GM12878 (cell line): ENCODE results near the gene OSBPL5. TPM values are rescaled to one million over a fixed set of nuclear protein-coding genes. Genes with fewer than 3 reads are reported as not detected.

Experiments
- ATAC-seq: fragments of 200-7000 bp; cut with Tn5 transposase; 3 replicates; pipeline ENCODE4 v1.9.1; 2020; ENCODE audit warnings: mild to moderate bottlenecking, moderate library complexity
- BruUV-seq: library from RNA; stranded (reverse); fragments of 400-500 nt; replicated peaks from 2 replicates; lab custom pipeline; 2021; lab: Mats Ljungman, UMichigan
- CTCF ChIA-PET: fragments of 300-600 bp; sonication (Branson Sonifier 250); formaldehyde crosslinking; extraction: SDS; loops from one replicate; lab custom pipeline; 2021; ENCODE audit warnings: inconsistent platforms; lab: Yijun Ruan, JAX
- POLR2A ChIA-PET: fragments of 350-600 bp; formaldehyde crosslinking; extraction: SDS; loops from one replicate; lab custom pipeline; 2021; ENCODE audit warnings: inconsistent platforms; lab: Charles Lee
- RAD21 ChIA-PET: fragments of 300-600 bp; sonication (Branson Sonifier 250); formaldehyde crosslinking; loops from one replicate; lab custom pipeline; 2023; ENCODE audit warnings: antibody characterized with exemption; ENCODE audit not compliant: unreplicated experiment; lab: Charles Lee
- SMC1A ChIA-PET: fragments of 300-600 bp; sonication (Branson Sonifier 250); formaldehyde crosslinking; loops from one replicate; lab custom pipeline; 2023; ENCODE audit not compliant: unreplicated experiment, uncharacterized antibody; lab: Charles Lee
- DNase-seq: peaks from one replicate; pipeline ENCODE4 v3.0.0-alpha.2; 2011; ENCODE audit warnings: low read depth, low spot score
- FAIRE-seq: peaks from 3 replicates; lab custom pipeline; 2011; peaks lifted over from hg19 to GRCh38; lab: Jason Lieb, UNC
- H2AFZ ChIP-seq: 2 replicates; pipeline ENCODE4 v1.6.0; 2011; ENCODE audit warnings: low read depth, low read length, control low read depth; ENCODE audit not compliant: control insufficient read depth
- H3K27ac ChIP-seq: 2 replicates; pipeline ENCODE4 v1.5.1; 2011; ENCODE audit warnings: control low read depth; ENCODE audit not compliant: control insufficient read depth, insufficient read depth
- H3K27me3 ChIP-seq, 2 experiments: replicated peaks in 1 of 2; 2 replicates each; pipeline versions ENCODE4 v1.6.0 to v1.6.1; 2011; ENCODE audit warnings: low read length in 1 of 2; ENCODE audit not compliant: control insufficient read depth in 2 of 2, insufficient read depth in 2 of 2
- H3K36me3 ChIP-seq, 2 experiments: 2 replicates each; pipeline ENCODE4 v1.5.1; 2011; ENCODE audit warnings: low read length in 1 of 2; ENCODE audit not compliant: control insufficient read depth in 2 of 2, insufficient read depth in 2 of 2
- H3K4me1 ChIP-seq: 2 replicates; pipeline ENCODE4 v1.6.1; 2011; ENCODE audit warnings: mild to moderate bottlenecking, low read length, moderate library complexity, mixed read lengths; ENCODE audit not compliant: control insufficient read depth, insufficient read depth
- H3K4me2 ChIP-seq: 2 replicates; pipeline ENCODE4 v1.6.0; 2011; ENCODE audit warnings: control low read depth; ENCODE audit not compliant: control insufficient read depth, insufficient read depth
- H3K4me3 ChIP-seq: fragments of 200-600 bp; sonication (generic); 2 replicates; pipeline ENCODE4 v1.5.1; 2016
- H3K79me2 ChIP-seq: 2 replicates; pipeline ENCODE4 v1.6.0; 2011; ENCODE audit warnings: low read length; ENCODE audit not compliant: control insufficient read depth, insufficient read depth
- H3K9ac ChIP-seq: 2 replicates; pipeline ENCODE4 v1.8.0; 2011; ENCODE audit warnings: low read length, control low read depth, mixed read lengths; ENCODE audit not compliant: control insufficient read depth, insufficient read depth
- H3K9me3 ChIP-seq: replicated peaks from 3 replicates; pipeline ENCODE4 v1.5.1; 2011; ENCODE audit warnings: mild to moderate bottlenecking, low read length; ENCODE audit not compliant: control insufficient read depth, insufficient read depth
- H4K20me1 ChIP-seq: 2 replicates; pipeline ENCODE4 v1.6.0; 2011; ENCODE audit not compliant: control insufficient read depth, insufficient read depth
- ASH2L ChIP-seq: fragments of 300-600, 200-600 bp; sonication (generic); IDR thresholded peaks from 2 replicates; pipeline ENCODE4 v1.6.1; 2017; ENCODE audit warnings: low read depth, mild to moderate bottlenecking, borderline replicate concordance
- BRCA1 ChIP-seq: IDR thresholded peaks from 2 replicates; pipeline ENCODE4 v1.6.1; 2011; ENCODE audit warnings: low read depth, low read length, improper control_type of control experiment
- FOS ChIP-seq: IDR thresholded peaks from 3 replicates; pipeline ENCODE4 v1.6.1; 2011; ENCODE audit warnings: borderline replicate concordance; ENCODE audit not compliant: insufficient read length; ENCODE audit errors: extremely low read depth
- FOXK2 ChIP-seq: fragments of 450-650 bp; IDR thresholded peaks from 2 replicates; pipeline ENCODE4 v1.6.1; 2017; ENCODE audit warnings: mild to moderate bottlenecking, moderate library complexity
- NFXL1 ChIP-seq: fragments of 450-650 bp; IDR thresholded peaks from 2 replicates; pipeline ENCODE4 v1.6.1; 2017; ENCODE audit warnings: antibody characterized with exemption, mild to moderate bottlenecking, borderline replicate concordance
- PML ChIP-seq: IDR thresholded peaks from 2 replicates; pipeline ENCODE4 v1.6.1; 2012; ENCODE audit warnings: low read length, inconsistent platforms
- RBBP5 ChIP-seq: fragments of 200-600 bp; sonication (generic); conservative IDR thresholded peaks from 2 replicates; pipeline ENCODE4 v1.6.1; 2016
- RFX5 ChIP-seq: IDR thresholded peaks from 2 replicates; pipeline ENCODE4 v1.6.1; 2011; ENCODE audit warnings: low read depth, low read length, improper control_type of control experiment
- SIN3A ChIP-seq: IDR thresholded peaks from 2 replicates; pipeline ENCODE4 v1.6.1; 2012; ENCODE audit warnings: low read depth, low read length, improper control_type of control experiment
- SIX5 ChIP-seq: IDR thresholded peaks from 2 replicates; pipeline ENCODE4 v1.6.1; 2011; ENCODE audit warnings: mild to moderate bottlenecking, low read depth, low read length, moderate library complexity; ENCODE audit not compliant: severe bottlenecking
- SMAD1 ChIP-seq: fragments of 450-650 bp; IDR thresholded peaks from 2 replicates; pipeline ENCODE4 v1.6.1; 2018; ENCODE audit warnings: mild to moderate bottlenecking, low read depth; ENCODE audit not compliant: partially characterized antibody
- SP1 ChIP-seq: IDR thresholded peaks from one replicate; pipeline ENCODE4 v1.6.1; 2011; ENCODE audit warnings: low read depth, low read length
- STAT3 ChIP-seq: IDR thresholded peaks from 2 replicates; pipeline ENCODE4 v1.6.1; 2011; ENCODE audit warnings: low read depth, low read length, improper control_type of control experiment
- ZNF274 ChIP-seq: IDR thresholded peaks from one replicate; pipeline ENCODE4 v1.8.0; 2011; ENCODE audit not compliant: insufficient read length, insufficient read depth
- WGBS: methylation state at CpG from one replicate; pipeline ENCODE4 v1.1.6; 2016; ENCODE audit warnings: low lambda C conversion rate; ENCODE audit not compliant: insufficient replicate concordance, insufficient coverage; ENCODE audit errors: missing lambda C conversion rate; 5-methylcytosine and 5-hydroxymethylcytosine counted together
- in situ Hi-C: fragments of 300-500 bp; cut with MboI; formaldehyde crosslinking; loops from 9 replicates; pipeline ENCODE4 v1.14.3; 2018; ENCODE audit warnings: mixed read lengths
- intact Hi-C: fragments of 100-400 bp; cut with micrococcal nuclease; formaldehyde crosslinking; loops from one replicate; pipeline ENCODE4 v1.14.2; 2022; ENCODE audit not compliant: unreplicated experiment
- polyA plus RNA-seq, 11 experiments: library from polyadenylated mRNA; depleted of rRNA in 4 of 11; unstranded in 6 of 11; stranded (reverse) in 5 of 11; fragments of >200 nt; fragmentation: Nextera tagmentation in 4 of 11; fragmentation: Illumina TruSeq in 1 of 11; extraction: Ambion mirVana in 4 of 11; extraction: Trizol in 1 of 11; gene quantifications; 1 replicate in 1 of 11; 2 replicates in 10 of 11; pipeline versions ENCODE4 v1.2.1 to v1.2.3, GENCODE V29; 2011 to 2016; ENCODE audit warnings: inconsistent platforms in 2 of 11, missing spikeins in 2 of 11, low read depth in 1 of 11
- total RNA-seq, 4 experiments: library from RNA; depleted of rRNA in 3 of 4; stranded (reverse); fragments of >200 nt in 3 of 4; fragmentation: Illumina TruSeq in 1 of 4; extraction: Trizol in 1 of 4; gene quantifications; 2 replicates each; pipeline versions ENCODE4 v1.2.1 to v1.2.3, GENCODE V29; 2013 to 2021
- TF ChIP-seq, protein P1 (sequence below): IDR thresholded peaks from 2 replicates; pipeline ENCODE4 v1.6.1; 2012; ENCODE audit warnings: low read depth, low read length, improper control_type of control experiment
- TF ChIP-seq, protein P2 (sequence below): fragments of 450-650 bp; IDR thresholded peaks from 2 replicates; pipeline ENCODE4 v1.6.1; 2017; ENCODE audit warnings: low read depth, mild to moderate bottlenecking, moderate library complexity
- TF ChIP-seq, protein P3 (sequence below): fragments of 450-650 bp; IDR thresholded peaks from 2 replicates; pipeline ENCODE4 v1.6.1; 2017; ENCODE audit warnings: mild to moderate bottlenecking
- TF ChIP-seq, protein P4 (sequence below): fragments of 450-650 bp; IDR thresholded peaks from 2 replicates; pipeline ENCODE4 v1.6.1; 2017; ENCODE audit warnings: mild to moderate bottlenecking, low read depth, inconsistent platforms; ENCODE audit not compliant: poor library complexity, severe bottlenecking

The OSBPL5 gene
- total and polyA plus RNA-seq, 10 of the 15 experiments (the other 5 are each of a cell fraction or from before 2014, with no cell fraction given), result not detected

DNA sequence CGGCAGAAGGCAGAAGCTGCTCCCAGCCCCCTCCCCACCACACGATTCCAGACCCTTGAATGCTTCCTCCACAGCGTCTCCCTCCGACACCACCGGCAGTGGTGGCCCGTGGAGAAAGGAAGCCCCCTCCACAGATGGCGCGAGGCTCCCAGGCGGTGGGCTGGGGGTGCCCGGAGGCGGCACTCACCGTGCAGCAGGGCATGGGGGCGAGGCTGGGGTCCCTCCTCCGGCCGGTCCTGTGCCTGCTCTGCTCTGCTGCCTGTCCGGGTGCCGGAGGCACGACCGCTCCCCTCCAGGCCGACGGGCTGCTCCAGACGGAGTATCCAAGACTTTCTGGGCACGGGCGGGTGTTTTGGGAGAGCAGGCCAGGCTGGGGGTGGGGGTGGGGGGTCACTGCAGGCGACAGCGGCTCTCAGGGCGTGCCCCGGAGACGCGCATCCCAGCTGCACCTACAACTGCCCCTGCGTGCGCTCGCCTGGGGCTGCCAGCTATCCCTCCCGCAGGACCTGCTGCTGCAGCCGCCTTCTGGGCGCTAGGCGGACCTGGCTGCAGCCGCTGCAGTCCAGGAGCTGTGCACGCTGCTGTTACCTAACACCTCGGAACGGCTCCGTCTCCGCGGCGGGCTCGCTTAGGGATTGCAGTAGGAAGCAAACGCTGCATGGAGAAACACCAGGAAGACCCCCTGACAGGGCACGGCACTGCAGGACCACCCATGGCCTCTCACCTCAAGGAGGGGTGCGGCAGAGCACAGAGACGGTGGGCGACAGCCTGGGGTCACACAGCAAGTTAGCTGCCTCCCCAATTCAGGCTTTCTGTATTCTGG, 38.3 kb upstream of the OSBPL5 start:
- Histone ChIP-seq H3K4me2 (no peak overlapping the region), H3K4me1 (no peaks in the 10 kb centered on the region), H3K79me2 (no peaks in the 10 kb centered on the region), H3K4me3 (no peak overlapping the region), H3K27me3 (peaks cover 0 to 2% of the 10 kb centered on the region in 2 experiments; a peak in 3 of 4 replicates), H3K36me3 (no peaks in the 10 kb centered on the region), H3K9me3 (no peaks in the 10 kb centered on the region), H3K27ac (no peak overlapping the region), H2AFZ (no peak overlapping the region), H3K9ac (no peak overlapping the region), H4K20me1 (no peaks in the 10 kb centered on the region)
- intact Hi-C loops, result no loop called here
- BruUV-seq, result no TSS peak
- CTCF ChIA-PET, result no interaction called here
- SMC1A ChIA-PET, result no interaction called here
- RAD21 ChIA-PET, result no interaction called here
- DNase-seq, result no peak
- in situ Hi-C loops, result no loop called here
- no peak for ATAC-seq
- POLR2A ChIA-PET, result no interaction called here
- WGBS, result 21% methylated on average over 43 of the region's 51 CpGs
- FAIRE-seq, result no peak
- TF ChIP-seq, protein P1, sequence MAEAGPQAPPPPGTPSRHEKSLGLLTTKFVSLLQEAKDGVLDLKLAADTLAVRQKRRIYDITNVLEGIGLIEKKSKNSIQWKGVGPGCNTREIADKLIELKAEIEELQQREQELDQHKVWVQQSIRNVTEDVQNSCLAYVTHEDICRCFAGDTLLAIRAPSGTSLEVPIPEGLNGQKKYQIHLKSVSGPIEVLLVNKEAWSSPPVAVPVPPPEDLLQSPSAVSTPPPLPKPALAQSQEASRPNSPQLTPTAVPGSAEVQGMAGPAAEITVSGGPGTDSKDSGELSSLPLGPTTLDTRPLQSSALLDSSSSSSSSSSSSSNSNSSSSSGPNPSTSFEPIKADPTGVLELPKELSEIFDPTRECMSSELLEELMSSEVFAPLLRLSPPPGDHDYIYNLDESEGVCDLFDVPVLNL, result no peak
- TF ChIP-seq, protein P2, sequence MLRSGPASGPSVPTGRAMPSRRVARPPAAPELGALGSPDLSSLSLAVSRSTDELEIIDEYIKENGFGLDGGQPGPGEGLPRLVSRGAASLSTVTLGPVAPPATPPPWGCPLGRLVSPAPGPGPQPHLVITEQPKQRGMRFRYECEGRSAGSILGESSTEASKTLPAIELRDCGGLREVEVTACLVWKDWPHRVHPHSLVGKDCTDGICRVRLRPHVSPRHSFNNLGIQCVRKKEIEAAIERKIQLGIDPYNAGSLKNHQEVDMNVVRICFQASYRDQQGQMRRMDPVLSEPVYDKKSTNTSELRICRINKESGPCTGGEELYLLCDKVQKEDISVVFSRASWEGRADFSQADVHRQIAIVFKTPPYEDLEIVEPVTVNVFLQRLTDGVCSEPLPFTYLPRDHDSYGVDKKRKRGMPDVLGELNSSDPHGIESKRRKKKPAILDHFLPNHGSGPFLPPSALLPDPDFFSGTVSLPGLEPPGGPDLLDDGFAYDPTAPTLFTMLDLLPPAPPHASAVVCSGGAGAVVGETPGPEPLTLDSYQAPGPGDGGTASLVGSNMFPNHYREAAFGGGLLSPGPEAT, result no peak
- no peak for TF ChIP-seq PML
- no peak for TF ChIP-seq FOXK2
- TF ChIP-seq RFX5, result no peak
- TF ChIP-seq BRCA1, result no peak
- no peak for TF ChIP-seq FOS
- TF ChIP-seq NFXL1, result no peak
- TF ChIP-seq SIX5, result no peak
- no peak for TF ChIP-seq ASH2L
- no peak for TF ChIP-seq STAT3
- TF ChIP-seq, protein P3, sequence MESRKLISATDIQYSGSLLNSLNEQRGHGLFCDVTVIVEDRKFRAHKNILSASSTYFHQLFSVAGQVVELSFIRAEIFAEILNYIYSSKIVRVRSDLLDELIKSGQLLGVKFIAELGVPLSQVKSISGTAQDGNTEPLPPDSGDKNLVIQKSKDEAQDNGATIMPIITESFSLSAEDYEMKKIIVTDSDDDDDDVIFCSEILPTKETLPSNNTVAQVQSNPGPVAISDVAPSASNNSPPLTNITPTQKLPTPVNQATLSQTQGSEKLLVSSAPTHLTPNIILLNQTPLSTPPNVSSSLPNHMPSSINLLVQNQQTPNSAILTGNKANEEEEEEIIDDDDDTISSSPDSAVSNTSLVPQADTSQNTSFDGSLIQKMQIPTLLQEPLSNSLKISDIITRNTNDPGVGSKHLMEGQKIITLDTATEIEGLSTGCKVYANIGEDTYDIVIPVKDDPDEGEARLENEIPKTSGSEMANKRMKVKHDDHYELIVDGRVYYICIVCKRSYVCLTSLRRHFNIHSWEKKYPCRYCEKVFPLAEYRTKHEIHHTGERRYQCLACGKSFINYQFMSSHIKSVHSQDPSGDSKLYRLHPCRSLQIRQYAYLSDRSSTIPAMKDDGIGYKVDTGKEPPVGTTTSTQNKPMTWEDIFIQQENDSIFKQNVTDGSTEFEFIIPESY, result no peak
- TF ChIP-seq SIN3A, result no peak
- no peak for TF ChIP-seq SP1
- TF ChIP-seq ZNF274, result no peak
- TF ChIP-seq, protein P4, sequence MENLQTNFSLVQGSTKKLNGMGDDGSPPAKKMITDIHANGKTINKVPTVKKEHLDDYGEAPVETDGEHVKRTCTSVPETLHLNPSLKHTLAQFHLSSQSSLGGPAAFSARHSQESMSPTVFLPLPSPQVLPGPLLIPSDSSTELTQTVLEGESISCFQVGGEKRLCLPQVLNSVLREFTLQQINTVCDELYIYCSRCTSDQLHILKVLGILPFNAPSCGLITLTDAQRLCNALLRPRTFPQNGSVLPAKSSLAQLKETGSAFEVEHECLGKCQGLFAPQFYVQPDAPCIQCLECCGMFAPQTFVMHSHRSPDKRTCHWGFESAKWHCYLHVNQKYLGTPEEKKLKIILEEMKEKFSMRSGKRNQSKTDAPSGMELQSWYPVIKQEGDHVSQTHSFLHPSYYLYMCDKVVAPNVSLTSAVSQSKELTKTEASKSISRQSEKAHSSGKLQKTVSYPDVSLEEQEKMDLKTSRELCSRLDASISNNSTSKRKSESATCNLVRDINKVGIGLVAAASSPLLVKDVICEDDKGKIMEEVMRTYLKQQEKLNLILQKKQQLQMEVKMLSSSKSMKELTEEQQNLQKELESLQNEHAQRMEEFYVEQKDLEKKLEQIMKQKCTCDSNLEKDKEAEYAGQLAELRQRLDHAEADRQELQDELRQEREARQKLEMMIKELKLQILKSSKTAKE, result no peak
- TF ChIP-seq RBBP5, result no peak
- no peak for TF ChIP-seq SMAD1
